ENCODE results near the gene ABHD14A.
"Not testable (repeated sequence)": the region's sequence is repeated elsewhere in the genome, so short reads cannot be mapped to it uniquely, and the experiment has no call there.

DNA sequence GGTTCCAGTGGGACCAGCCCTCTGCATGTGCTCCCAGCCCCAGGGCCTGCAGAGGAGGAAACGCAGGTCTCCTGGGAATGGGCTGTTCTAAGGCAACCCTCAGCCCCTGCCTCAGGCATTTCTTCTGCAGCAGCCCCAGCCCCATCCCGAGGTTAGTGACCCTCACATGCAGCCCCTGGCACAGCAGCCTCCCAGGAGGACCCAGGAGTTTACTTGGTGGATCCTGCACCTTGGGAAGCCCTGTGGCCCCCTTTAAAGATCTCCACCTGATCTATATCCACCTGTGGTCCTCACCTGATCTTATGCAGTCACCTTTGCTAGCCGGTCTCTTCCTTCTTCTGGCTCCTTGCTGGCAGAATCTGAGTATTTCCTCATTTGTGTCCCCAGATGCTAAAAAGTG, 45.9 kb upstream of the ABHD14A start:
- TF ChIP-seq EZH2 (IDR thresholded peaks at IDR 0.05; ENCODE audit: insufficient read depth, low read length); CTCF (IDR thresholded peaks at IDR 0.05; ENCODE audit: insufficient read depth, low read depth, low read length): not testable (repeated sequence)

Data from astrocyte (in vitro differentiated cells and primary cell).